HG03521 (cell line): ENCODE data around the gene INSR.
"Not testable (repeated sequence)": the region's sequence is repeated elsewhere in the genome, so short reads cannot be mapped to it uniquely, and the experiment has no call there.

Source experiments
- ATAC-seq: cut with Tn5 transposase; IDR thresholded peaks from one replicate; pipeline ENCODE4 v1.9.1; 2021; ENCODE audit warnings: mild to moderate bottlenecking, moderate library complexity; ENCODE audit not compliant: unreplicated experiment

Gene INSR

GRCh38 chr19:7293762-7294557 is at the start of gene INSR:
Gene INSR (minus strand): TSS chr19:7294414. CDS start chr19:7293891, 523 bp downstream.
- peak; percentile 76 for ATAC-seq

GRCh38 chr19:7342143-7342542 is 47.9 kb upstream of the INSR start:
- ATAC-seq: no peak

- ATAC-seq: no peak
Measured at GRCh38 chr19:7340959-7341837, 47.0 kb upstream of the INSR start.

- ATAC-seq: peak; percentile 68
Measured at GRCh38 chr19:7337380-7338194, 43.4 kb upstream of the INSR start.

GRCh38 chr19:7336321-7336973 is 42.2 kb upstream of the INSR start:
- ATAC-seq: no peak

GRCh38 chr19:7333198-7334118 is 39.2 kb upstream of the INSR start:
- ATAC-seq: no peak

- no peak for ATAC-seq
Measured at GRCh38 chr19:7331446-7331845, 37.2 kb upstream of the INSR start.

- ATAC-seq: no peak
Measured at GRCh38 chr19:7328647-7329046, 34.4 kb upstream of the INSR start.

GRCh38 chr19:7327802-7328201 is 33.6 kb upstream of the INSR start:
- no peak for ATAC-seq

- no peak for ATAC-seq
Measured at GRCh38 chr19:7326105-7326877, 32.1 kb upstream of the INSR start.

- ATAC-seq: no peak
Measured at GRCh38 chr19:7318176-7318575, 24.0 kb upstream of the INSR start.

- ATAC-seq: no peak
Measured at GRCh38 chr19:7312816-7313215, 18.6 kb upstream of the INSR start.

- no peak for ATAC-seq
Measured at GRCh38 chr19:7311911-7312310, 17.7 kb upstream of the INSR start.

- ATAC-seq: not testable (repeated sequence)
Measured at GRCh38 chr19:7308327-7308726, 14.1 kb upstream of the INSR start.

GRCh38 chr19:7307590-7308218 is 13.5 kb upstream of the INSR start:
- no peak for ATAC-seq

GRCh38 chr19:7304200-7304599 is 10.0 kb upstream of the INSR start:
- ATAC-seq: no peak

GRCh38 chr19:7303470-7303869 is 9.3 kb upstream of the INSR start:
- ATAC-seq: no peak

- ATAC-seq: no peak
Measured at GRCh38 chr19:7301525-7301924, 7.3 kb upstream of the INSR start.
